HepG2 (cell line): ENCODE data around the gene S100P. TPM values are rescaled to one million over a fixed set of nuclear protein-coding genes. Genes with fewer than 3 reads are reported as not detected.
A peak's percentile ranks its signal among the peaks of the same experiment; 100 is the strongest.

Source experiments
- ERF ChIP-seq: IDR thresholded peaks from 2 replicates; pipeline ENCODE4 v1.6.1; 2018; ENCODE audit warnings: missing biosample characterization, missing genetic modification reagents
- FOXA3 ChIP-seq: IDR thresholded peaks from 2 replicates; pipeline ENCODE4 v1.6.1; 2016; ENCODE audit warnings: missing genetic modification reagents, missing compliant biosample characterization
- FOXK1 ChIP-seq: sonication (generic); formaldehyde crosslinking; IDR thresholded peaks from 2 replicates; pipeline ENCODE4 v1.4.0; 2020; ENCODE audit warnings: low read depth, missing genetic modification reagents, borderline replicate concordance
- ISL2 ChIP-seq: sonication (generic); formaldehyde crosslinking; IDR thresholded peaks from 2 replicates; pipeline ENCODE4 v1.5.0; 2020; ENCODE audit warnings: missing genetic modification reagents
- JUNB ChIP-seq: sonication (generic); formaldehyde crosslinking; IDR thresholded peaks from 2 replicates; pipeline ENCODE4 v1.8.0; 2022; ENCODE audit warnings: missing genetic modification reagents, mild to moderate bottlenecking, borderline replicate concordance
- MAFG ChIP-seq: sonication (generic); formaldehyde crosslinking; IDR thresholded peaks from 2 replicates; pipeline ENCODE4 v1.5.1; 2020; ENCODE audit warnings: mild to moderate bottlenecking, missing genetic modification reagents
- MAFK ChIP-seq, 2 experiments: IDR thresholded peaks in 1 of 2; conservative IDR thresholded peaks in 1 of 2; 2 replicates each; pipeline ENCODE4 v1.6.1; 2011; ENCODE audit warnings: improper control_type of control experiment in 2 of 2, low read length in 2 of 2
- MEIS2 ChIP-seq: sonication (generic); formaldehyde crosslinking; IDR thresholded peaks from 2 replicates; pipeline ENCODE4 v1.9.0; 2021; ENCODE audit warnings: mild to moderate bottlenecking, missing genetic modification reagents
- PITX1 ChIP-seq: sonication (generic); formaldehyde crosslinking; IDR thresholded peaks from 2 replicates; pipeline ENCODE4 v1.5.1; 2020; ENCODE audit warnings: mild to moderate bottlenecking, missing genetic modification reagents
- PRMT3 ChIP-seq: sonication (generic); formaldehyde crosslinking; IDR thresholded peaks from 2 replicates; pipeline ENCODE4 v1.8.1; 2022; ENCODE audit warnings: low read depth, mild to moderate bottlenecking, moderate library complexity, missing genetic modification reagents, borderline replicate concordance
- STAG1 ChIP-seq: sonication (generic); formaldehyde crosslinking; IDR thresholded peaks from 2 replicates; pipeline ENCODE4 v1.4.0; 2020; ENCODE audit warnings: missing genetic modification reagents
- U2AF1 ChIP-seq: fragments of 200-400 bp; formaldehyde crosslinking; optimal IDR thresholded peaks from 2 replicates; pipeline ENCODE3; 2017; ENCODE audit warnings: mild to moderate bottlenecking, low read depth, low read length
- ZNF510 ChIP-seq: sonication (generic); formaldehyde crosslinking; IDR thresholded peaks from 2 replicates; pipeline ENCODE4 v1.4.0; 2020; ENCODE audit warnings: low read depth, mild to moderate bottlenecking, missing genetic modification reagents
- ZNF570 ChIP-seq: sonication (generic); formaldehyde crosslinking; IDR thresholded peaks from 2 replicates; pipeline ENCODE4 v1.4.0; 2020; ENCODE audit warnings: mild to moderate bottlenecking, missing genetic modification reagents, borderline replicate concordance
- ZSCAN9 ChIP-seq: IDR thresholded peaks from 2 replicates; pipeline ENCODE4 v1.6.1; 2016; ENCODE audit warnings: borderline replicate concordance
- polyA plus RNA-seq, 8 experiments: library from polyadenylated mRNA; depleted of rRNA in 3 of 8; stranded (reverse) in 7 of 8; unstranded in 1 of 8; fragments of >200 nt; fragmentation: Illumina TruSeq in 4 of 8; extraction: Trizol in 4 of 8; gene quantifications; 2 replicates each; pipeline versions ENCODE4 v1.2.1 to v1.2.3, GENCODE V29; 2011 to 2016; ENCODE audit warnings: low read depth in 4 of 8, missing spikeins in 1 of 8, mixed read lengths in 1 of 8; ENCODE audit not compliant: insufficient read depth in 1 of 8
- total RNA-seq, 5 experiments: library from RNA; depleted of rRNA; stranded (reverse); fragments of >200 nt; fragmentation: Illumina TruSeq; extraction: Trizol; gene quantifications; 2 replicates each; pipeline ENCODE4 v1.2.3, GENCODE V29; 2016; ENCODE audit warnings: low read depth in 1 of 5
- TF ChIP-seq, protein P1 (sequence below): IDR thresholded peaks from 2 replicates; pipeline ENCODE4 v1.6.1; 2012; ENCODE audit warnings: low read length, improper control_type of control experiment
- TF ChIP-seq, protein P2 (sequence below): sonication (generic); formaldehyde crosslinking; IDR thresholded peaks from 2 replicates; pipeline ENCODE4 v1.4.0; 2020; ENCODE audit warnings: low read depth, mild to moderate bottlenecking, missing genetic modification reagents
- TF ChIP-seq, protein P3 (sequence below): sonication (generic); formaldehyde crosslinking; IDR thresholded peaks from 2 replicates; pipeline ENCODE4 v1.8.1; 2022; ENCODE audit warnings: mild to moderate bottlenecking, missing genetic modification reagents
- TF ChIP-seq, protein P4 (sequence below): IDR thresholded peaks from 2 replicates; pipeline ENCODE4 v1.6.1; 2016; ENCODE audit warnings: mild to moderate bottlenecking, missing biosample characterization, missing genetic modification reagents
- TF ChIP-seq, protein P5 (sequence below): sonication (generic); formaldehyde crosslinking; conservative IDR thresholded peaks from 2 replicates; pipeline ENCODE4 v1.4.0; 2020; ENCODE audit warnings: missing genetic modification reagents

S100P gene
- total and polyA plus RNA-seq, 2 of the 13 experiments (the other 11 are each of a cell fraction or from before 2014, with no cell fraction given) = 278 to 1,649 TPM

DNA sequence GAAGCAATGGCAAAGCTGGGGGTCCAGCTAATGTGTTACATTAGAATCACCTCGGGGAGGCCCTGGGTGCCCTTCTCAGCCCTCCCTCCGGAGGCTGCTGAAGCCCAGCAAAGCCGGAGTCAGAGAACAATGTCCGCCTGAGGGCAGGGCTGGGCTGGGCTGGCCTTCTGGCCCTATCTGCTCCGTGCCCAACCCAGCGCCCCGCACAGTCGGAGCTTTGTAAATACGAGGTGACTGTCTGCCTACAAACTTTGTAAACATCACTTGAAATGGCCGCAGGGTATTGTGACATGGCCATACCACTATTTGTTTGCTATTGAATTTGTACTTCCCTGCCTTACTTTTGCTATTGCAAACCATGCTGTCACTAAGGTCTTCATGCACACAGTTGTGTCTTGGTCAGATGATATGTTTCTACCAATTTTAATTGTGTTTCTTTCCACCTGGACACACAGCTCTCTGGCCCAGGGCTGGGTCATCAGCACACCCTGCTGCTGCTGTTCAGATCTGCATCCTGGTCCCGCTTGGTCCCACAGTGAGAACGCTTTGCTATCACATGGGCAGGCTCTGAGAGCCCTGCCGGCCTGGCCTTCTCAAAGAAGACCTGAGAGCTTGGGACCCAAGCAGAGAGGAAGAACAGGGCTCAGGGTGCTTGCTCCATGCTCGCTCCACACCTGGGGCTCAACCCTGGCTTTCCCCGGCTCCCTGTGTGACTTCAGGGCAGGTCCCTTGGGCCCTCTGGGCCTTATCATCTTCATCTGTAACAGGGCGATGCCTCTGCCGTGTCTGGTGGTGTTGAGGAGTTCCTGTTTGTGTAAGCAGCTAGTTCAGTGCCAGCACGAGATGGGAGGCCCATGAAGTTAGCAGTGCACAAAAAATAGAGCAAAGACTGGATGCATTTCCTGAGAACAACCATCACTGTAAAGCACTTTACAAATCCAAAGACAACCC lies 2.3 kb downstream of the S100P start (continued):
- TF ChIP-seq U2AF1 = no peak
- TF ChIP-seq JUNB (CRISPR knock-in tag) = no peak
- TF ChIP-seq, protein P1, sequence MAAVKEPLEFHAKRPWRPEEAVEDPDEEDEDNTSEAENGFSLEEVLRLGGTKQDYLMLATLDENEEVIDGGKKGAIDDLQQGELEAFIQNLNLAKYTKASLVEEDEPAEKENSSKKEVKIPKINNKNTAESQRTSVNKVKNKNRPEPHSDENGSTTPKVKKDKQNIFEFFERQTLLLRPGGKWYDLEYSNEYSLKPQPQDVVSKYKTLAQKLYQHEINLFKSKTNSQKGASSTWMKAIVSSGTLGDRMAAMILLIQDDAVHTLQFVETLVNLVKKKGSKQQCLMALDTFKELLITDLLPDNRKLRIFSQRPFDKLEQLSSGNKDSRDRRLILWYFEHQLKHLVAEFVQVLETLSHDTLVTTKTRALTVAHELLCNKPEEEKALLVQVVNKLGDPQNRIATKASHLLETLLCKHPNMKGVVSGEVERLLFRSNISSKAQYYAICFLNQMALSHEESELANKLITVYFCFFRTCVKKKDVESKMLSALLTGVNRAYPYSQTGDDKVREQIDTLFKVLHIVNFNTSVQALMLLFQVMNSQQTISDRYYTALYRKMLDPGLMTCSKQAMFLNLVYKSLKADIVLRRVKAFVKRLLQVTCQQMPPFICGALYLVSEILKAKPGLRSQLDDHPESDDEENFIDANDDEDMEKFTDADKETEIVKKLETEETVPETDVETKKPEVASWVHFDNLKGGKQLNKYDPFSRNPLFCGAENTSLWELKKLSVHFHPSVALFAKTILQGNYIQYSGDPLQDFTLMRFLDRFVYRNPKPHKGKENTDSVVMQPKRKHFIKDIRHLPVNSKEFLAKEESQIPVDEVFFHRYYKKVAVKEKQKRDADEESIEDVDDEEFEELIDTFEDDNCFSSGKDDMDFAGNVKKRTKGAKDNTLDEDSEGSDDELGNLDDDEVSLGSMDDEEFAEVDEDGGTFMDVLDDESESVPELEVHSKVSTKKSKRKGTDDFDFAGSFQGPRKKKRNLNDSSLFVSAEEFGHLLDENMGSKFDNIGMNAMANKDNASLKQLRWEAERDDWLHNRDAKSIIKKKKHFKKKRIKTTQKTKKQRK = no peak
- TF ChIP-seq, protein P2, sequence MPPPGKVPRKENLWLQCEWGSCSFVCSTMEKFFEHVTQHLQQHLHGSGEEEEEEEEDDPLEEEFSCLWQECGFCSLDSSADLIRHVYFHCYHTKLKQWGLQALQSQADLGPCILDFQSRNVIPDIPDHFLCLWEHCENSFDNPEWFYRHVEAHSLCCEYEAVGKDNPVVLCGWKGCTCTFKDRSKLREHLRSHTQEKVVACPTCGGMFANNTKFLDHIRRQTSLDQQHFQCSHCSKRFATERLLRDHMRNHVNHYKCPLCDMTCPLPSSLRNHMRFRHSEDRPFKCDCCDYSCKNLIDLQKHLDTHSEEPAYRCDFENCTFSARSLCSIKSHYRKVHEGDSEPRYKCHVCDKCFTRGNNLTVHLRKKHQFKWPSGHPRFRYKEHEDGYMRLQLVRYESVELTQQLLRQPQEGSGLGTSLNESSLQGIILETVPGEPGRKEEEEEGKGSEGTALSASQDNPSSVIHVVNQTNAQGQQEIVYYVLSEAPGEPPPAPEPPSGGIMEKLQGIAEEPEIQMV (CRISPR knock-in tag) = no peak; the same call in 1 of the 2 replicates
- TF ChIP-seq ZNF510 (CRISPR knock-in tag) = no peak
- TF ChIP-seq MEIS2 (CRISPR knock-in tag) = peak; percentile 85; the same call in 1 of the 2 replicates
- no peak for TF ChIP-seq PRMT3 (CRISPR knock-in tag)
- TF ChIP-seq MAFK (conservative IDR thresholded peaks at IDR 0.05 in 1 of 2, IDR thresholded peaks at IDR 0.05 in 1 of 2; ENCODE audit: low read length in 2 of 2) = 0 out of 4 replicates have a peak, but pooled peaks of 1 of the 2 experiments have one; percentile 11
- peak; percentile 46 for TF ChIP-seq STAG1 (CRISPR knock-in tag)
- TF ChIP-seq PITX1 (CRISPR knock-in tag) = peak; percentile 92
- peak; percentile 96 for TF ChIP-seq ERF (CRISPR knock-in tag)
- no peak for TF ChIP-seq ZNF570 (CRISPR knock-in tag)
- TF ChIP-seq ZSCAN9 (CRISPR knock-in tag) = peak; percentile 96
- TF ChIP-seq, protein P3, sequence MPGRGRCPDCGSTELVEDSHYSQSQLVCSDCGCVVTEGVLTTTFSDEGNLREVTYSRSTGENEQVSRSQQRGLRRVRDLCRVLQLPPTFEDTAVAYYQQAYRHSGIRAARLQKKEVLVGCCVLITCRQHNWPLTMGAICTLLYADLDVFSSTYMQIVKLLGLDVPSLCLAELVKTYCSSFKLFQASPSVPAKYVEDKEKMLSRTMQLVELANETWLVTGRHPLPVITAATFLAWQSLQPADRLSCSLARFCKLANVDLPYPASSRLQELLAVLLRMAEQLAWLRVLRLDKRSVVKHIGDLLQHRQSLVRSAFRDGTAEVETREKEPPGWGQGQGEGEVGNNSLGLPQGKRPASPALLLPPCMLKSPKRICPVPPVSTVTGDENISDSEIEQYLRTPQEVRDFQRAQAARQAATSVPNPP (CRISPR knock-in tag) = peak; percentile 85; the same call in 1 of the 2 replicates
- TF ChIP-seq, protein P4, sequence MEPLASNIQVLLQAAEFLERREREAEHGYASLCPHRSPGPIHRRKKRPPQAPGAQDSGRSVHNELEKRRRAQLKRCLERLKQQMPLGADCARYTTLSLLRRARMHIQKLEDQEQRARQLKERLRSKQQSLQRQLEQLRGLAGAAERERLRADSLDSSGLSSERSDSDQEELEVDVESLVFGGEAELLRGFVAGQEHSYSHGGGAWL (CRISPR knock-in tag) = no peak; the same call in 1 of the 2 replicates
- TF ChIP-seq ISL2 (CRISPR knock-in tag) = peak; percentile 93
- no peak for TF ChIP-seq MAFG (CRISPR knock-in tag)
- TF ChIP-seq, protein P5, sequence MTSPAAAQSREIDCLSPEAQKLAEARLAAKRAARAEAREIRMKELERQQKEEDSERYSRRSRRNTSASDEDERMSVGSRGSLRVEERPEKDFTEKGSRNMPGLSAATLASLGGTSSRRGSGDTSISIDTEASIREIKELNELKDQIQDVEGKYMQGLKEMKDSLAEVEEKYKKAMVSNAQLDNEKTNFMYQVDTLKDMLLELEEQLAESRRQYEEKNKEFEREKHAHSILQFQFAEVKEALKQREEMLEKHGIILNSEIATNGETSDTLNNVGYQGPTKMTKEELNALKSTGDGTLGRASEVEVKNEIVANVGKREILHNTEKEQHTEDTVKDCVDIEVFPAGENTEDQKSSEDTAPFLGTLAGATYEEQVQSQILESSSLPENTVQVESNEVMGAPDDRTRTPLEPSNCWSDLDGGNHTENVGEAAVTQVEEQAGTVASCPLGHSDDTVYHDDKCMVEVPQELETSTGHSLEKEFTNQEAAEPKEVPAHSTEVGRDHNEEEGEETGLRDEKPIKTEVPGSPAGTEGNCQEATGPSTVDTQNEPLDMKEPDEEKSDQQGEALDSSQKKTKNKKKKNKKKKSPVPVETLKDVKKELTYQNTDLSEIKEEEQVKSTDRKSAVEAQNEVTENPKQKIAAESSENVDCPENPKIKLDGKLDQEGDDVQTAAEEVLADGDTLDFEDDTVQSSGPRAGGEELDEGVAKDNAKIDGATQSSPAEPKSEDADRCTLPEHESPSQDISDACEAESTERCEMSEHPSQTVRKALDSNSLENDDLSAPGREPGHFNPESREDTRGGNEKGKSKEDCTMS = no peak
- TF ChIP-seq FOXA3 (CRISPR knock-in tag) = peak; percentile 100
- peak; percentile 100 for TF ChIP-seq FOXK1 (CRISPR knock-in tag)
